Measurements from ENCODE around the gene ACADVL. TPM values are rescaled to one million over a fixed set of nuclear protein-coding genes. Genes with fewer than 3 reads are reported as not detected.

Gene ACADVL
- total RNA-seq, 4 donors from 2014 or later, result 250 to 662 (median 544) TPM

DNA sequence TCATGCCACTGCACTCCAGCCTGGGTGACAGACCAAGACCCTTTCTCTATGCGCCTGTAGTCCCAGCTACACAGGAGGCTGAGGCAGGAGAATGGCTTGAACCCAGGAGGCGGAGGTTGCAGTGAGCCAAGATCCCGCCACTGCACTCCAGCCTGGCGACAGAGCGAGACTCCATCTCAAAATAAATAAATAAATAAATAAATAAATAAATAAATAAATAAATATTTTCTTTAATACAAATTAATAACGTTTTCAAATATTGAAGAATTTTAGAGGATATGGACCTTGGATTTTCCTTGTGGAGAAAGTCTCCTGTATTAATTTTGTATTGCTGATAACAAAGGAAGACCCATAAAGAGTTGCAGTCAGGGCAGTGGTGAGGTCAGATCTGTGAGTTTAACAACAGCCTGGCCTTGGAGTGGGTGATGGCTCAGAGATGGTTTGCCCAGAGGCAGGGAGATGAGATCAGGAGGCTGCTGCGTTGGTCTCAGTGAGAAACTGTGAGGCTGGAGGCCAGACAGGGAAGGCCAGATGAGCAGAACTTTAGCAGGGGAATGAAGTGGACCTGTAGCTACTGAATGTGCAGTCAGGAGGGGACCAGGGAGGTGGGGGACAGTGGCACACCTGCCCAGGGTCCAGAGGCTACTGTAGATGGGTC, 36.2 kb upstream of the ACADVL start:
- Histone ChIP-seq H3K27ac (replicated peaks in 1 of 4) (no peak overlapping the region), H3K36me3 (no peaks in the 10 kb centered on the region), H3K27me3 (peaks cover 0 to 7% (median 0%) of the 10 kb centered on the region in 4 donors), H3K4me1 (no peaks in the 10 kb centered on the region), H3K9me3 (no peaks in the 10 kb centered on the region), H3K4me3 (no peak overlapping the region)
- WGBS, result 88% methylated on average over 7 of the region's 7 CpGs
- TF ChIP-seq POLR2A (IDR thresholded peaks at IDR 0.05; ENCODE audit: low read depth), result no peak
- no peak for TF ChIP-seq EP300 (IDR thresholded peaks at IDR 0.05)
- intact Hi-C loops (cut with DNase I), result no loop called here
- no peak for DNase-seq (ENCODE audit: extremely low spot score)

DNA sequence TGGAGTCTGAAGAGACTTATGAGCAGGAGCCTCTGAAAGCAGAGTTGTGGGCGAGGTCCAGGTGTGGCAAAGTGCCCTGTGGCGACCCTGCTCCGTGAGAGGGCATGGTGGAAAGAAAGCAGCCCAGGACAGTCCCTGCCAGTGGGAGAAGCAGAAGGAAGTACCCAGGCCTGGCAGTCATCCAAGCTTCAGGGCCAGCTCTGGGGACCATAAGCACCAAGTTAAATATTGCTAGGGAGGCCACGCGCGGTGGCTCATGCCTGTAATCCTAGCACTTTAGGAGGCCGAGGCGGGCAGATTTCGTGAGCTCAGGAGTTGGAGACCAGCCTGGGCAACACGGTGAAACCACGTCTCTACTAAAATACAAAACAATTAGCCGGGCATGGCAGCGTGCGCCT, 35.6 kb upstream of the ACADVL start:
- intact Hi-C loops (cut with DNase I), result no loop called here
- WGBS, result 74% methylated on average over 14 of the region's 14 CpGs
- H3K4me1 ChIP-seq, result no peaks in the 10 kb centered on the region
- H3K4me3 ChIP-seq, result no peak overlapping the region
- H3K27ac ChIP-seq (replicated peaks in 1 of 4), result no peak overlapping the region
- TF ChIP-seq POLR2A (IDR thresholded peaks at IDR 0.05; ENCODE audit: low read depth), result no peak
- TF ChIP-seq POLR2AphosphoS5 (IDR thresholded peaks at IDR 0.05), result no peak
- TF ChIP-seq, protein P1, sequence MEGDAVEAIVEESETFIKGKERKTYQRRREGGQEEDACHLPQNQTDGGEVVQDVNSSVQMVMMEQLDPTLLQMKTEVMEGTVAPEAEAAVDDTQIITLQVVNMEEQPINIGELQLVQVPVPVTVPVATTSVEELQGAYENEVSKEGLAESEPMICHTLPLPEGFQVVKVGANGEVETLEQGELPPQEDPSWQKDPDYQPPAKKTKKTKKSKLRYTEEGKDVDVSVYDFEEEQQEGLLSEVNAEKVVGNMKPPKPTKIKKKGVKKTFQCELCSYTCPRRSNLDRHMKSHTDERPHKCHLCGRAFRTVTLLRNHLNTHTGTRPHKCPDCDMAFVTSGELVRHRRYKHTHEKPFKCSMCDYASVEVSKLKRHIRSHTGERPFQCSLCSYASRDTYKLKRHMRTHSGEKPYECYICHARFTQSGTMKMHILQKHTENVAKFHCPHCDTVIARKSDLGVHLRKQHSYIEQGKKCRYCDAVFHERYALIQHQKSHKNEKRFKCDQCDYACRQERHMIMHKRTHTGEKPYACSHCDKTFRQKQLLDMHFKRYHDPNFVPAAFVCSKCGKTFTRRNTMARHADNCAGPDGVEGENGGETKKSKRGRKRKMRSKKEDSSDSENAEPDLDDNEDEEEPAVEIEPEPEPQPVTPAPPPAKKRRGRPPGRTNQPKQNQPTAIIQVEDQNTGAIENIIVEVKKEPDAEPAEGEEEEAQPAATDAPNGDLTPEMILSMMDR (IDR thresholded peaks at IDR 0.05), result no peak
- no peak for TF ChIP-seq EP300 (IDR thresholded peaks at IDR 0.05)
- H3K36me3 ChIP-seq, result no peaks in the 10 kb centered on the region
- no peaks in the 10 kb centered on the region for H3K9me3 ChIP-seq
- no peak for DNase-seq (ENCODE audit: extremely low spot score)
- peaks cover 0 to 3% (median 0%) of the 10 kb centered on the region in 4 donors for H3K27me3 ChIP-seq

DNA sequence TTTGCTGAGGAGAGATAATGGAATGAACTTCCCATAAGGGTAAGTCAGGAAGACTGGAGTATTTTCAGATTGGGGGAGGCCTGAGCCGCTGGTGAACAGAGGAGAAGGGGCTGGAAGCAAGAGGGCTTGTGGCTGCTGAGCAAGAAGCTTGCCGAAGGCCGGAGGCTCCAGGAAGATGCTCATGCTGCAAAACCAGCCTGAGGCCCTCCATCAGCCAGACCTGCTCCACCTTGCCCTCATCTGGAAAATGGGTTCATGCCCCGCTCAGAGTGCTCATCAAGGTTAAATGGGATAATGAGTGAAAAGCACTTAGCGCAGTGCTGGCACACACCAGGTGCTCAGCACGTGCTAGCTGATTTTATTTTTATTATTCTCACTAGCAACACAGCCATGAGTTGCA, 35.1 kb upstream of the ACADVL start:
- peaks cover 0 to 2% (median 0%) of the 10 kb centered on the region in 4 donors for H3K36me3 ChIP-seq
- TF ChIP-seq POLR2A (IDR thresholded peaks at IDR 0.05; ENCODE audit: low read depth) (no peak), POLR2AphosphoS5 (IDR thresholded peaks at IDR 0.05) (no peak), EP300 (IDR thresholded peaks at IDR 0.05) (no peak)
- TF ChIP-seq, protein P1 (IDR thresholded peaks at IDR 0.05), result no peak
- DNase-seq (ENCODE audit: extremely low spot score), result no peak
- H3K27me3 ChIP-seq, result no peaks in the 10 kb centered on the region
- H3K9me3 ChIP-seq, result no peaks in the 10 kb centered on the region
- no peaks in the 10 kb centered on the region for H3K4me1 ChIP-seq
- no peak overlapping the region for H3K4me3 ChIP-seq
- intact Hi-C loops (cut with DNase I), result no loop called here
- WGBS, result 90% methylated on average over 6 of the region's 6 CpGs
- no peak overlapping the region for H3K27ac ChIP-seq (replicated peaks in 1 of 4)

DNA sequence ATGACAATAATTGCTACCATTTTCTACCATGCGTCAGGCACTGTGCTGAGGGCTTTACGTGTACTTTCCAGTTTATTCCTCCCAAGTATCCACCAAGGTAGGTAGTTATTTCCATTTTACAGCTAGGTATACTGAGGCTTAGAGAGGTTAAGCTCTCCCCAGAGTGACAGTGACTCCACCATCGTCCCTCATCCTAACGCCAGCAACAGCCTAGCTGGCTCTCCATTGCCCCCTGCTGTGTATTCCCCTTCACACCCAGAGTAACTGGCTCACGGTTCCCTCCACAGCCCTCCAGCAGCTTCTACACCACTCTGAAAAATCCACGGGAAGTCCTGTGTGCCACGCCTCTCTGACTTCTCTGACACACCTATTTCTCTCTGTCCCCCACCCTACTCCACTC, 33.5 kb upstream of the ACADVL start:
- WGBS, result 66% methylated on average over 7 of the region's 7 CpGs
- no peak for DNase-seq (ENCODE audit: extremely low spot score)
- no peaks in the 10 kb centered on the region for H3K9me3 ChIP-seq
- H3K4me3 ChIP-seq, result no peak overlapping the region
- H3K27ac ChIP-seq (replicated peaks in 1 of 4), result no peak overlapping the region
- H3K27me3 ChIP-seq, result no peaks in the 10 kb centered on the region
- peaks cover 11 to 17% (median 12%) of the 10 kb centered on the region in 4 donors for H3K36me3 ChIP-seq
- no peaks in the 10 kb centered on the region for H3K4me1 ChIP-seq
- intact Hi-C loops (cut with DNase I), result no loop called here
- no peak for TF ChIP-seq EP300 (IDR thresholded peaks at IDR 0.05)
- TF ChIP-seq, protein P1 (IDR thresholded peaks at IDR 0.05), result no peak

DNA sequence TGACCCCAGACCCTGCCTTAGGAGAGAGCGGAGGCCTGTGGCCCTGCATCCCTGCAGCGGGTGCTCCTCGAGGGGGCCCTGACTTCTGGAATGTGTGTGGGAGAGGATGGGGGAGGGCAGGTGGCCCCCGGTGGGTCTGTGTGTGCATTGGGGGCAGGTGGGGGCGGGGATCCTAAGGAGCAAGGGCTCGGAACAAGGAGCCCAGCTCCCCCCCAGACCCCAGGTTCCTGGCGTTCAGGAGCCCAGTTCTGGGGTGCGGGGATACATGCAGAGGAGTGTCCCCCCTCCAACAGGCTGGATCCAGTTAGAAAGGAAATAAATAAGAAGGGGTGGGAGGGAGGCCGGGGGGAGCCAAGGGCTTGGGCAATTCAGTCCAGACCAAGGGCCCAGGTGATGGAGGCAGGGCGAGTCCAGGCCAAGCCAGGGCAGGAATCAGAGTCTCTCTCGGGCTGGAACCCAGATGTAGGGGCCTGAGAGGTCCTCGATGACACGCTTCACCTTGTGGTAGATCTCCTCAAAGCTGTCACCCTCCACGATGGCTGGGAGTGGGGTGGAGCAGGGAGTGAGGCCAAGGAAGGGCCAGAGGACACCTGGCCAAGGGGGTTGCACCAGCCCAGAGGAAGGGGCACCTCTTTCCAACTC, 29.3 kb upstream of the ACADVL start:
- Histone ChIP-seq H3K9me3 (no peaks in the 10 kb centered on the region), H3K4me1 (no peaks in the 10 kb centered on the region), H3K4me3 (no peak overlapping the region), H3K27ac (replicated peaks in 1 of 4) (no peak overlapping the region), H3K36me3 (peaks cover 22 to 57% (median 42%) of the 10 kb centered on the region in 4 donors), H3K27me3 (no peaks in the 10 kb centered on the region)
- WGBS, result 87% methylated on average over 14 of the region's 14 CpGs
- TF ChIP-seq, protein P1 (IDR thresholded peaks at IDR 0.05), result no peak
- no peak for TF ChIP-seq EP300 (IDR thresholded peaks at IDR 0.05)
- TF ChIP-seq POLR2AphosphoS5 (IDR thresholded peaks at IDR 0.05), result no peak
- no peak for TF ChIP-seq POLR2A (IDR thresholded peaks at IDR 0.05; ENCODE audit: low read depth)
- intact Hi-C loops (cut with DNase I), result no loop called here
- no peak for DNase-seq (ENCODE audit: extremely low spot score)

Measured in esophagus muscularis mucosa (tissue), 4 donors.